Raji (cell line): ENCODE data around the gene LDB2.

Source experiments
- POLR2A ChIP-seq: IDR thresholded peaks from 2 replicates; pipeline ENCODE4 v1.6.1; 2011; ENCODE audit warnings: low read depth, low read length, control low read depth; ENCODE audit not compliant: insufficient read depth

The LDB2 gene

GRCh38 chr4:16706251-16706650 lies 192.2 kb downstream of the LDB2 start:
- TF ChIP-seq POLR2A, result no peak

DNA sequence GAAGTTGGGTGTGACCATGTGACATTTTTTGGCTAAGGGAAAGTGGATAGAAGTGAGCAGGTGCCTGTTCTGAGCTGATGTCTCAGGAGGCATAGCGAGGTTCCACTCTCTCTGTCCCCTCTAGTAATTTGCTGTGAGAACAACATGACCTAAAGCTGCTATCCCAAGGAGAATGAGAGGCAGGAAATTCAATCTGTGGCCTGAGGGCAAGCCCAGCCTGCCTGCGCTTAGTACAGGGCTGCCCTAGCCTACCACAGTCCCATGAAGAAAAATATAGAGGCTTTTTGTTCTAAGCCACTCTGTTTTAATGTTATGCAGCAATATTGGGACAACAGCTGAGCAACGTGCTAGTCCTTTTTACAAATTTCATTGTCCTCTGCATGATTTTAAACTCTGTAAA lies 193.1 kb downstream of the LDB2 start:
- TF ChIP-seq POLR2A, result no peak

DNA sequence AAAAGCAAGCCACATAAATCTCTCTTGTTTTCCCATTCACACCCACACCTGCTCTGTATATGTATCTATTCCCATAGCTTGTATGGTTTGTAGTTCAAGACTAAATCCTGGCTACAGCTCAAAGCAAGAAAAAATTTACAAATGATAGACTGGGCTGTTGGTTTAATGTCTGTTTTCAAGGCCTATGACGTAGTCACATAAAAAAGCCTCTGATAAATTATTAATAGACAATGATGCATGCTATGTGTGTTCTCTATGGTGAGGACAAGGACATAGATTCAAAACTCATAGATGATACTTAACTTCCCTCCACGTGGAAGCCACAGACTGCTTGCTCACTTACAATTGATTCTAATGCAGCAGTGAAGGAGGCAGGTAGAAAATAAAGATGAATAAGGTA lies 194.0 kb downstream of the LDB2 start:
- no peak for TF ChIP-seq POLR2A

DNA sequence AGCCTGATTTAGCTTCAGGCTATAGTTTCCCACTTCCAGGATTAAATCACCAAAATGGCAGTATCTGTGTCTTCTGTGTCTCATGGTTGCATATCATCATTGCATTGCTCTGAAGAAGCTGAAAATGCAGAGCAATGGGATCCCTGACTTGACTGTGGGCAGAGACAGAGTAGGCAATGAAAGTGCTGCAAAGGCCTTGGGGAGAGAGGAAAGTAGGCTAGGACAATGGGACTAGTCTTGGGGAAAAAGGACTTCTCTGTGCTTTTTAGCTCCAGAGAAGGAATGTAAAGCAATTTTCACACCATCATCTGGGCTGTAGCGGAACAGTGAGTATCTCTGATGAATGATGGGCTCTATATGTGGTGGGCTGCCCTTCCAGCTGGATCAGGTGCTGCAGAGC lies 202.5 kb downstream of the LDB2 start:
- TF ChIP-seq POLR2A, result no peak

DNA sequence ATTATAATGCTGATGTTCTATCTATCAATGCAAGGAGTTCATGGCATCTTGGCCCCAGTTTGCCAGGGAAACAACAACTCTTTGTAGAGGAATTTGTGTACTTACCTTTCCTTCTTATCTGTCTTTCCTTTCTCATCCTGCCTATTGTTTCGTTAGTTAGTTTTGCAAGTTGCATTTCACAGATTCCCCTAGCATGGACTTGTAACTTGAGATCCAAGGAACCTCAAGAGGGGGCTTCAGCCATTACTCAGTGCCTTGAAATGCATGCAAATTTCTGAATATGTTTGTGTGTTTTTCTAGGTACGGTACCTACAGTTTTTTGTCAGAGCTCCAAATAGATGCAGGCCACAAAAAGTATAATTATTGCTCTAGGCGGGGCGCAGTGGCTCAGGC lies 203.6 kb downstream of the LDB2 start:
- no peak for TF ChIP-seq POLR2A

DNA sequence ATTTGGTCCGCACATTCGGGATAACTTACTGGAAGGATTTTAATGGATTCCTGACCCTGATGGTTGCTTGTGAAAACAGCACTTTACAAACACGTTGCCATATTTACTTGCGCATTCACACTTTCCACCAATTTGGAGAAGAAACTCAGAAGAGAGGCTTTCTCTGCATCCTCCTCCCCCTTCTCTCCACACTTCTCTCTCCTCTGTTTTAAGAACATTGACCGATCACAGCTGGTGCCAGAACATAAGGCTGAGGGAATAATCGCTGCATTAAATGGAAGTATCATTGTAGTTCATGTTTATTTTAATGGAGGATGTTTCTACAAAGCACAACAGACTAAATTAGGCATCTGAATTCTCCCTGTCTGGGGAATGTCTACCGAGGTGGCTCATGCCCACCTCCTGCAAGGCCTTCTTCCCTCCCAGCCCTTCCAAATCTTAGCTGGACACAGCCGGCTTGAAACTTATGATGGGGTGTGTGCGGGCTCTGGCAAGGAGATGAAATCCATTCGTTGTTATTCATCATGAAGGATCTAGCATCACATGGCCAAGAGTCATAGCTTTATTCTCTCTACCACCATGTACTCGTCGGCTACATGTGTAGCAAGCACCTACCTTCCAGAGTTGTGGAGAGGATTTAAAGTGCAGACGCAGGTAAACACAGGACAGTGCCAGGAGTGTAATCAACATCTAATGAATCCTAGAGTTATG lies 204.1 kb downstream of the LDB2 start:
- TF ChIP-seq POLR2A, result no peak

GRCh38 chr4:16693641-16694040 lies 204.8 kb downstream of the LDB2 start:
- no peak for TF ChIP-seq POLR2A

DNA sequence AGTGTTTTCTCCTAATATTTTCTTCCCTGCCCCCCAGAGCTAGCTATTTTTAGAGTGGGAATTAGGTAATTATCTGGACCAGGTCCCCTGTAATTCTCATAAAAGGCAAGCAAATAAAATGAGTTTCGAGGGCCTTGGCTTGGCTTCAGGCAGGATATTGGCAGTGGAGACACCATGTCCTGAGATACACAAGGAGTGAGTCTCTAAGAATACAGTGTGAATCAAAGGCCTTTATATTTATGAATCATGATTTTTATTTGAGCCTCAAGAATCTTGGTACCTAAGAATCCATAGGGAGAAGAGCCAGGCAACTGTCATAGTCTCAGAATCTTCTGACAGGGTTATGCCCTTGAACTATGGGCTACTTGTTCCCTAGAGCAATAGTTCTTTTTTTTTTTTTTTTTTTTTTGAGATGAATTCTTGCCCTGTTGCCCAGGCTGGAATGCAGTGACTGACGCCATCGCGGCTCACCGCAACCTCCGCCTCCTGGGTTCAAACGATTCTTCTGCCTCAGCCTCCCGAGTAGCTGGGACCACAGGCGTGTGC lies 205.4 kb downstream of the LDB2 start:
- no peak for TF ChIP-seq POLR2A

- TF ChIP-seq POLR2A, result no peak
These were observed 205.9 kb downstream of the LDB2 start for GRCh38 chr4:16692524-16692923.

DNA sequence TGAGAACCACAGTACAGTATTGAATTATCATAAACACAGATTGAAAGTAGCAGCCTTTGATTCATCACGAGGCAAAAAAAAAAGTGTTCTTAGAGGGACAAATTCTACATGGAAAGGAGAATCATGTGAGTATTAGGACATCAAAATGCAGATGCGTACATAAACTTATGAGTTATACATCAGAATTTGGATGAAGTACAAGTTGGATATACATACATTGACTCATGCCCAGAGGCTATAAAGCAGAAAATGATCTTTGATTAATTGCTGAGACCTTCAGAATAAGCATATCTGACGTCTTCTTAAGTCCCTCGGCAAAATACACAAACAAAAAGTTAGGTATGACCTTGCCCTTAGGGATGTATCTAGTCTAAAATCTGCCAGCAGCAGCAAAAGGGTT lies 206.4 kb downstream of the LDB2 start:
- no peak for TF ChIP-seq POLR2A

DNA sequence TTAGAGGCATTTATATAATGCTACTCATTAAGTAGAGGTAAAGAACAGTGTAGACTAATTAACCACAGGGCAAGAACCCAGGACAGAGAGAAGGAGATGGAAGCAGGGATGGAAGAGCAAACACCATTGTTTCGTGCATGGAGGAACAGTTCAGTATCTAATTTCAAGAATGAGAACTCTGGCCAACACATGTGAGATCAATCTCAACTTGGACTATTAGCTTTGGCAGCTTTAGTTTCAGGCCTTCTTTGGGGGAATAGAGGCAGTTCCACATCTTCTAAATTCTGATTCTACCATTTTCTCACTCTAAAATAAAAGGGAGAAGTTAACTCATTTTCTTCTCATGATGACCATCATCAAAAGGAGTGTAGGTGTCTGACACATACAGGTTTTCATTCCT lies 207.0 kb downstream of the LDB2 start:
- TF ChIP-seq POLR2A, result no peak

- TF ChIP-seq POLR2A, result no peak
These were observed 210.6 kb downstream of the LDB2 start for GRCh38 chr4:16687845-16688244.

- no peak for TF ChIP-seq POLR2A
These were observed 211.4 kb downstream of the LDB2 start for GRCh38 chr4:16687011-16687410.

DNA sequence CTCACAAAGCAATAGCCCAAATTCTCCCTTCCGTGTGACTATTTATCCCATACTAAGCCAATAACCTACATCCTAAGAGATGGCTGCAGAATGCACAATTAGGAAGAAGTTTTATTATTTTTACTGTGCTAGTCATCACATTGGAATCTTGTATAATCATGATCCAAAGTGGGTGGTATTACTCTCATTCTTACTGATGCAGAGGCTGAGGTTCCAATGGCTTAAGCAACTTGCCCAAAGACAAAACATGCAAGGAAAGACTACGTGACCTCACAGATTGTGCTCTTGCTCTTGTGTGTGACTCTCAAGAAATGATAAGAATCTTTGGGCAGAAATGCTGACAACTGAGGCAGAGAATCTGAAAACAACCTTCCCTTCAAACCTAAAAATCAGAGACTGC lies 212.2 kb downstream of the LDB2 start:
- no peak for TF ChIP-seq POLR2A

DNA sequence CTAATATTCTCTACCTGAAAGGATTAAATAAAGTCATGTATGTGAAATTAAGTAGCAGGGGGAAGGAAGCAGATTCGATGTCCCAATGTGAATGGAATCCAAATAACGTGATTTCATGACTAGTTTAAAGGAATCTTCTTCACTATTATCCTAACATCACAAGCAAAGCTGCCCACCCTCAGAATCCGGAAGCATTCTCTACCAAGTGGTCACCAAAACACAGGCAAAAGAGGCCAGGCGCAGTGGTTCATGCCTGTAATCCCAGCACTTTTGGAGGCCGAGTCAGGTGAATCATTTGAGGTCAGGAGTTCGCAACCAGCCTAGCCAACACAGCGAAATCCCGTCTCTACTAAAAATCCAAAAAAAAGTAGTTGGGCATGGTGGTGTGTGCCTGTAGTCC lies 212.9 kb downstream of the LDB2 start:
- no peak for TF ChIP-seq POLR2A

DNA sequence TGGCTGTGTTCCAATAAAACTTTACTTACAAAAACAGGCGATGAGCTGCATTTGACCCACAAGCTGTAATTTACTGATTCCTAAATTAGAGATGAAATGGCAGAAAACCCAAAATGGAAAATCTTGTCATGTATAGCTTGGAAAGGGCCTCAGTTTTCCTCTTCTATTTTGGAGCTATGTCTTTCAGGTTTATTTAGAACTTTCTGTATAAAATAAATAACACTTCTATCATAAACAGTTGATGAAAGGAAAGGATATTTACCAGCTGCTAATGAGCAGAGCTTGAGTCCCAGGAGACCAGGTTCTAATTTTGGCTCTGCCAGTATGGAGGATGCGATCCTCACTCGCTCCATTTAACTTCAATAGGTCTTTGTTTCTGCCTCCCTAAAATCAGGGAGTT lies 213.5 kb downstream of the LDB2 start:
- no peak for TF ChIP-seq POLR2A

- no peak for TF ChIP-seq POLR2A
These were observed 214.3 kb downstream of the LDB2 start for GRCh38 chr4:16684097-16684496.
